Hindlimb muscle (tissue), 1 donor: ENCODE results near the gene GBF1. TPM values are rescaled to one million over a fixed set of nuclear protein-coding genes. Genes with fewer than 3 reads are reported as not detected.

Experiments
- DNase-seq: peaks from one replicate; pipeline ENCODE4 v3.0.0-alpha.2; 2013
- polyA plus RNA-seq: library from polyadenylated mRNA; unstranded; fragments of 120-200 nt; gene quantifications from one replicate; pipeline ENCODE4 v1.2.1, GENCODE V29; 2013; ENCODE audit not compliant: insufficient read length

The GBF1 gene
- polyA plus RNA-seq, 1 donor, result 56.2 TPM

DNA sequence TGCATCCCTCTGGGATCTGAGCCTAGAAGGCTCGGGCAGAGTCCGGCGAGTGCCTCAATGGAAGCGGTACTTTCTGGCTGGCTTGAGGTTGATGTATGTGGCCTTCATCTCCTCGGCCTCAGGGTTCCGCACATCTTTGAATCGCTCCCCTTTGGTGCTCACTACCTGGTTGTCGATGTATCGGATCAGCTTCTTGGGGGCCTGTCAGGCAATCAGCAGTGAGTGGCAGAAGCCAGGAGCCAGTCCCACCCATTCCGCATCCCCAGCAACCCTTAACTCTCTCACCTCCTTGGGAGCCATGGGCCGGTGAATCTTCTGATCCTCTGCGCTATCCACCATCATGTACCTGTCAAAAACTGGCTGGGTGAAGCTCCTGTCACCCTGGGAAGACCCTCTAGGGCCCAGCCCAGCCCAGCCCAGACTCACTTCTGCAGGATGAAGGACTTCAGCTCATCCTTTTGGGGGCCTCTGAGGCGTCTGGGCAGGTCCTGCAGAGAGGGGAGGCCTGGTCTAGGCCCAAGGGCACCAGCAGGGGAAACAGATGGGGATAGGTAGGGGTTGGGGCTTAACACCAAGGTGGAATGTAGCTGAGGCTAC lies 178.1 kb downstream of the GBF1 start:
- no peak for DNase-seq

DNA sequence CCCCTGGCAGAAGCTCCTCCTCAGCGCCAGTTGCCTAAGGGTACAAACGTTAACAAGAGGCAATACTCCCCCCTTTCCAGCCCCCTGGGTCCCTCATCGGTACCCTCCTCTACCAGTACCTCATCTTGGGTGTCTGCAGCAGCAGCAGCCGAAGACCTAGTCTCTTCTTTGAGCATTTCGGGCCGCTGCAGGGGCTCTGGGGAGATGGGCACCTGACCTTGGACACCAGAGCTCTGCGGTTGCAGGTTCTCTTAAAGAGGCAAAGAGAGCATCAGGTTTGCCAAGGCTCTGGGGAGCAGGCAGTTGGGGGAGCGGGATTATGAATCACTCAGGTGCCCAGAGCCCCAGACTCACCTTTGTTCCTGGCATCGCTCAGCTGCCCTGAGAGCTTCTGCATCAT lies 178.8 kb downstream of the GBF1 start:
- DNase-seq, result no peak

DNA sequence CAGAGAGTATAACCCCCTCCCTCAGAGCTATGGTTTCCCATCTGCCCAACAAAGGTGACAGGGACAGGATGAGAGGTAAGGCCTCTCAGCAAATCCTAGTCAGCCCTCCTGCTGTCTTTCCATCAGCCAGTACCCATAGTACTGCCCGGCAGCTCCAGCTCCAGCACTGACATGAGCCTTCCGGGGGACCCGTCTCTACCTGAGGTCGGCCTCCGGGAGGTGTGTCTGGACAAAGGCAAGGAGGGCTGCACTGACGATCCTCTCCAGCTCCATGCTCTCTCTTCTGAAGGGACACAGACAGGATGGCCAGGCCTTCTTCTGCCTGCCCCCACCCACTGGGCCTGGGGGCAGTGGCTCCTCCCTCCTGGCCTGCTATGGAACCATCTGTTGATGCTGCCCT lies 179.6 kb downstream of the GBF1 start:
- DNase-seq, result no peak

DNA sequence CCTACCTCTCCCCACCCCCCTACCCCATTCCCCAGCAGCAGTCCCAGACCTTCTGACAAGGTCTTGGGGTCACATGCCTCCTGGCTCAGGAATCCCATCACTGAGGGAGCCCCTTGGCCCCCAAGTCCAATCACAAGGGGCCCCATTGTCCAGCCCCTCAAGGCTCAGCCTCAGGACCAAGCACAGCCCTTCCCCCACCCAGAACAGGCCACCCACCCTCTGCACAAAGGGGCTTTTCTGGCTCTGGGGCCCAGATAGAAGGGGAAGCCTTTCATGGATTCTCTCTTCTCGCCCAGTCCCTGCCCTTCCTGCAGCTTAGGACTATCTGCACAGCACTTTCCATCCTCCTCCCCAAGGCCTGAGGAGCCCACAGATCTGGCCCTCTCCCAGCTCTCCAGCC lies 180.1 kb downstream of the GBF1 start:
- no peak for DNase-seq

DNA sequence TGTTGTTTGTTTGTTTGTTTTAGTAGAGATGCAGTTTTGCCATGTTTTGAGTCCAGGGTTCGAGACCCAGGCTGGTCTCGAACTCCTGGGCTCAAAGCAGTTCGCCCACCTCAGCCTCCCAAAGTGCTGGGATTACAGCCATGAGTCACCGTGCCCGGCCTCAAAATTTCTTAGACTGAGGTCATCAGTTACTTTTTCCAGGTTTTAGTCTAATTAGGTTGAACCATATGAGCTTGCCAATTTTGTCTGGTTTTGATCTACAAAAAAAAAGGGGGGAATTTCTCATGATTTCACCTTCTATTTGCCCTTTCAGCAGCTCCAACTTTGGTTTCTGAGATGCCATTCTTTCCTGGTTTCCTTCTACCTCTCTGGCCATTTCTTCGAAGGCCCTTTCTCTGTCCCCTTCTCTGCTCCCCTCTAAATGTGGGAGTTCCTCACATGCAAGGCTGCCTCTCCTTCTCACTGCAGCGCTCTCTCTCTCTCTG lies 181.5 kb downstream of the GBF1 start:
- DNase-seq, result no peak

DNA sequence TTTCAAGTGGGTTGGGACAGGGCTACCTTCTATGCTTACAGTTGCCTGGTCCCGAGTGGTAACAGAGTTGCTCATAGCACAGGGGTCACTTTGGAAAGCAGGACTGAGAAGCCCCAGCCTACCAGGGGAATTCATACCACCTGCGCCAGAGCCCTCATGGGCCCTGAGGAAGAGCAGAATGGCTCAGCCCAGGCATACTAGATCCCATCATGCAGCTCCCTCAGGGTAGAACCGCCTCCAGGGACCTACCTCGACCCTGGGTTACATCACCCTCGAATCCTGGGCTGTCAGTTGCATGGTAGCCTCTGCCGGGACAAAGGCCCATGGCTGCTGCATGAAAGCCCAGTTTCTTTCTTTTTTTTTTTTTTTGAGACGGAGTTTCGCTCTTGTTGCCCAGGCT lies 184.1 kb downstream of the GBF1 start:
- no peak for DNase-seq

DNA sequence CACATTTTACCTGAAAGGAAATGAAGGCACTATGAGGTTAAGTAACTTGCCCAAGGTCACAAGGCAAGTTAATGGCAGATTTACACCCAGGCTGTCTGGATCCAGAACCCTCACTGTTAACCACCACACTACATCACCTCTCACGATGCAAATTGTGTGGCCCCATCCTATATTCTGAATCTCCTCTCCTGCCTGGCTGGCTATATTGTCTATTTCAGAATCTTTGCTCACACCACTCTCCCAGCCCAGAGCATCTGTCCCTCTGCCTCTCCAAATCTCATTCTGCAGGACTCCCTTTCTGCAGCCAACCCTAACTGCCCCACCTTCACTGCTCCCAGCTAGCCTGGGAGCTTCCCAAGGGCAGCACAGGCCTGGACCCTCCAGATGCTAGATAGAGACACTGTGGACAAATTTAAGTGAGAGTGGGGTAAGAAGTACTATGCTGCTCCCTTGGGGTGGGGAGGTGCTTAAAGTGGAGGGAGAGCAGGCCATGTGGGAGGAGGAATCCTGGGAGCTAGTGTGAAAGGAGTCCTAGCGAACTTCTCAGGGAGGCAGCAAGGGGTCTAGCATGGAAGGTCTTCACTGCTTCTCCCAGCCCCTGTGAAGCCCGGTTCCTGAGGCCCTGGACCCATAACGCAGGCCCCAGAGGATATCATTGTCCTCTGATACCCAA lies 186.3 kb downstream of the GBF1 start:
- DNase-seq, result no peak

Other genes starting within 250 kb of the GBF1 start
- 15.2 TPM for gene ARMH3, start 189.4 kb upstream of the GBF1 start, polyA plus RNA-seq
- gene HPS6, start 180.2 kb upstream of the GBF1 start, polyA plus RNA-seq, result 9.8 TPM
- 82.7 TPM for gene LDB1, start 125.2 kb upstream of the GBF1 start, polyA plus RNA-seq
- gene PPRC1, start 112.5 kb upstream of the GBF1 start, polyA plus RNA-seq, result 30.7 TPM
- gene NOLC1, start 93.1 kb upstream of the GBF1 start, polyA plus RNA-seq, result 66.7 TPM
- gene ELOVL3, start 19.2 kb upstream of the GBF1 start, polyA plus RNA-seq, result 0.94 TPM
- gene PITX3, start 4.0 kb upstream of the GBF1 start, polyA plus RNA-seq, result 25.3 TPM
- 18.7 TPM for gene NFKB2, start 150.2 kb downstream of the GBF1 start, polyA plus RNA-seq
- gene PSD, start 173.3 kb downstream of the GBF1 start, polyA plus RNA-seq, result 4.9 TPM
- gene FBXL15, start 175.3 kb downstream of the GBF1 start, polyA plus RNA-seq, result 6.9 TPM
- gene CUEDC2, start 187.0 kb downstream of the GBF1 start, polyA plus RNA-seq, result 55.8 TPM
- gene C10orf95, start 206.0 kb downstream of the GBF1 start, polyA plus RNA-seq, result 0.30 TPM